Glomerular endothelial cell (primary cell): Measurements from ENCODE around the gene VCPKMT. TPM values are rescaled to one million over a fixed set of nuclear protein-coding genes. Genes with fewer than 3 reads are reported as not detected.

ENCODE experiments used
- DNase-seq: peaks from one replicate; pipeline ENCODE4 v3.0.0-alpha.2; 2011; ENCODE audit warnings: low read depth, low spot score; ENCODE audit errors: extremely low read depth
- total RNA-seq: library from RNA; depleted of rRNA; stranded (reverse); fragments of >200 nt; gene quantifications from 2 replicates; pipeline ENCODE4 v1.2.3, GENCODE V29; 2015

Gene VCPKMT
- total RNA-seq, 1 donor from 2014 or later, result 3.0 TPM

DNA sequence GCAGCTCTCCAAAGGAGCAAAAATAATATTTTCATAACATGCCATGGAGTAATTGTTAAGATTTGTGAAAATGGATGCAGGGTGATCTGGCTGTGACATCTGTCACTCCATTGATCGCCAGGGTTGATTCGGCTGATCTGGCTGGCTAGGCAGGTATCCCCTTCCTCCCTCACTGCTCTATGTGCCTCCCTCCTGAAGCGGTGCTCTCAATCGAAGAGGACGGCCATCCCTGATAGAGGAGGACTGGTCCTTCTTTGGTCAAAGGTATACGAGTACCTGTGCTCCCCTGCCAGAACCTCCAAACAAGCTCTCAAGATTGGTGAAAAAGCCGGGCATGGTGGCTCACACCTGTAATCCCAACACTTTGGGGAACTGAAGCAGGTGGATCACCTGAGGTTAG lies 47.9 kb downstream of the VCPKMT start:
- no peak for DNase-seq

DNA sequence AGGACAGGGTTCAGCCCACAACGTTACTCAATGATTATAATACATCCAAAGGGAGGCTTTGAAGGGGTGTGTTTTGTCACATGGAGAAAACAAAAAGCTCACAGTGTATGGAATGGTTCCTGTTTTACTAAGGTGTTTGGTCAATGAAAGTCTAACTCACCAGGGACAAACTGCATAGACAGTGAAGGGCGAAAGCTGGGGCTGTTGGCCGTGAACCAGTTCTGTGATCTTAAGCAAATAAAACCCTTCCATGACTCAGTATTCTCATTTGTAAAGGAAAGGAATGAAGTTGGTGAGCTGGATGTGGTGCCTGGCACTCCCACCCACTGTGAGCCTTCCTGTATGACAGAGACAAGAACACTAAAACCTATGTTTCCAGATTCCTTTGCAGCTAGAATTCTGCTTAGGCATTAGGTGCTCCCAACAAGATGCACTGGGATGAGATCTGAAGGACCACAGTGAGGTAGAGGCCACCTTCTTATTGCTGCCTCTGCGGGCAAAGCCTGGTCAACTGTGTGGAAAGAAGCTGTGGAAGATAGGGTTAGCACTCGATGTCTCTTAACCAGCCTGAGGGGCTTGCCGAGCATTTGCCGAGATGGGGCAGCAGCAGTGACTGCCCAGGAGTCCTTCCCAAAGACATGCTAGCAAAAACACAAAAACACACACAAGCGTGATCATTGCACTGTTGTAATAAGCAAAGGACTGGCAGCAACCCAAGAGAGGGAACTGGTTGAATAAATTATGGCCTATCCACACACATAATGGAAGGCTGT lies 48.5 kb downstream of the VCPKMT start:
- DNase-seq, result no peak

DNA sequence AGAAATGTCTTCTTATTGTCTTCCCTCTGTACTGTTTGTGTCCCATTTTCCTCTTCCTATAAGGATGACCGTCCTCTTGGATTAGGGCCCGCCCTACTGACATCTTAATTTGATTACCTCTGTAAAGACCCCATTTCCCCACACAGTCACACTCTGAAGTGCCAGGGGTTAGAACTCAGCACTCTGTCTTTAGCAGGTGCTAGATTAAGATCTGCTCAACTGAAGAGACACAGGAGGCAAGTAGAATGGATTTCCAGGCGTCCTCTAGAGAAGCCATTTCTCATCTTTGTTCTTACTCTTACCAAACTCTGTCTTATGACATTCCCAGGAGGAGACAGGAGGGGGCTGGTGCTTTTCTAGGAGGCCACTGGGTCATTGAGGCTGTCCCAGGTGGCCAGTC lies 50.8 kb downstream of the VCPKMT start:
- no peak for DNase-seq

DNA sequence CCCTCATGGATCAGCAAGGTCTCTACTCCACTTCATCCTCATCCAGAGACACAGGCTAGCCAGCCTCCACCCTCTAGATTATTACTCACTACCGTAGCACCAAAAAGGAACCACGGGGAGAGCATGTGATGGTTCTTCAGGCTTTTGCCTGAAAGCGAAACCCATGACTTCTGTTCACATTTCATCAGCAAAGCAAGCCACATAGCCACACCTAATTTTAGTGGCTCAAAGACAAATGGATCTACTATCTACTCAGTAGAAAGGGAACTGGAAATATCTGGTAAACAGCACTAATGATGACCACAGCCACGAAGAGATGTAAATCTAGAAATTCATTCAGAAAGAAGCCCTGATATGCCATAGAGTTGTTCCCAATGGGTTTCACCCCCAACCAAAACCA lies 51.4 kb downstream of the VCPKMT start:
- no peak for DNase-seq

DNA sequence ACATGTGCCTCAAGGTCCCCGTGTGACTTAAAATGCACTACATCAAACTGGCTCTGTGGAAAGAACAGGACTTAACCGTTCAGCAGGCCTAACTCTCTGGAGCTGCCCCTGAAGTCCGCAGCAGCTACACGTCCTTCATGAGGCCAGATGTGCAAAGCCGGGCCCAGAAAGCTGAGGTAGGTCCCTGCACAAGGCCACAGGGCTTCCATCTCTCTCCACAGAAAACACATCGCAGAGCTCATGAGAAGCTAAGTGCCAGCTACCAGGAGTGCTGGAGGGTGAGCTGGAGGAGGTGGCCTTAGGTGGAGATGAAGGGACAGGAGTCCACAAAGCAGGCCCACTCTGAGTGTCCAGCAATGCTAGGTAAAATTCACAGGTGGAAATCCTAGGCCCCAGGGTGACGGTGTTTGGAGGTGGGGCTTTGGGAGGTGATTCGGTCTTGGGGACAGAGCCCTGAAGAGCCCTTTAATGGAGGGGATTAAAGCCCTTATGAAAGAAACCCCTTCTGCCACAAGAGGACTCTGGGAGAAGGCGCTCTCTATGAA lies 52.4 kb downstream of the VCPKMT start:
- no peak for DNase-seq

DNA sequence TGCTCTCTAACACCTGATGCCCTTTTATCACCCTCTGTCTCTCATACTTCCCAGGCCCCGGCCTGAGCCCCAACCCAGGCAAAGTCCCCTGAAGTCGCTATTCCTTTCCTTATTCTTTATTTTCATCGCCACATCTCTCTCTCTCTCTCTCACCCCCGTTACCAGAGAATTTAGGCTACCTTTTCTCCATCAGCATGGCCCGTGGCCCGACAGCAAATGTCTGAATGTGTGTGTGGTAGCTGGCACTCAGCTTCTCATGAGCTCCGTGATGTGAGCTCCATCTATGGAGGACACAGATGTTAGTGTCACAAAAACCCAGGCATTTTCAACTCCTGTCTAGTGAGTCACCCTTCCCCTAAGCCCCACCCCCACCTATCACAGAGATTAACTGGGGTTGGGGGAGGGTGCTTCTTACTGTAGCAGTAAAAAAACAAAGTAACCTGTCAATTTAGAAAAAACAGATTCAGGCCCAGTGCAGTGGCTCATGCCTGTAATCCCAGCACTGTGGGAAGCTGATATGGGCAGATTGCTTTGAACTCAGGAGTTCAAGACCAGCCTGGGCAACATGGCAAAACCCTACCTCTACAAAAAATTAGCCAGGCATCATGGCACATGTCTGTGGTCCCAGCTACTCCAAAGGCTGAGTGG lies 53.8 kb downstream of the VCPKMT start:
- no peak for DNase-seq

DNA sequence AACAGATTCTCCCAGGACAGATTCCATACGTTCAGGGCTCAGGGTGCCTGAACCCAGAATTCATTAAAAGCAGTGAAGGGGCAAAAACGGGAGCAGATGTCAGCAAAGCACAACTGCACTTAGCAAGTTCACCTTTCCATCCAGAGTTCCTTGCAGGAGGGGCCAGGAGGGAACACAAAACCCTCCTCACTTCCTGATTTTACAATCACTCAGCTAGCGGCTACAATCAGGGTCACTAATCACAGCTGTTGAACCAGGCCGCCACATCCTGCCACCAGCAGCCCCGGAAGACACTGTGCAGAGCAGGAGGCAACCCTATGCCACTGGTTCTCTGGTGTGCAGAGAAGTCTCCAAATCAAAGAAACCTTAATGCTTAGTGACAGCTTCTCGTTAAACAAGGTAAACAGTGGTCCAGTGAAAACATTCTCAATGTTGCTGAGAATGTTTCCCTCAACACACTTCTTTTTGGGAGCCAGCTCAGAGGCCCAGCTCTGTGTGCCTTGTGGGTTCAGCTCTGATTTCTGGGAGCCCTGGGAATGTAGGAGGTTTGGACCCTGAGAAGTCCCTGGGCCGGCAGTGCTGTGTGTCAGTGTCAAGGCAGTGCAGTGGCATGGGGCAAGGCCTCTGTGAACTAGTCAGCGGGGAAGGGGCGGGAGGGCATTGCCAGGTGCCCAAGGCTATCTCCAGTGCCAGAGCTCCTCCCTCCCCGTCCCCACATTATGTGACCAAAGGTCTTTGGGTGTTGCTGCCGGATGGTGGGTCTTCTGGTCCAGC lies 54.5 kb downstream of the VCPKMT start:
- no peak for DNase-seq

DNA sequence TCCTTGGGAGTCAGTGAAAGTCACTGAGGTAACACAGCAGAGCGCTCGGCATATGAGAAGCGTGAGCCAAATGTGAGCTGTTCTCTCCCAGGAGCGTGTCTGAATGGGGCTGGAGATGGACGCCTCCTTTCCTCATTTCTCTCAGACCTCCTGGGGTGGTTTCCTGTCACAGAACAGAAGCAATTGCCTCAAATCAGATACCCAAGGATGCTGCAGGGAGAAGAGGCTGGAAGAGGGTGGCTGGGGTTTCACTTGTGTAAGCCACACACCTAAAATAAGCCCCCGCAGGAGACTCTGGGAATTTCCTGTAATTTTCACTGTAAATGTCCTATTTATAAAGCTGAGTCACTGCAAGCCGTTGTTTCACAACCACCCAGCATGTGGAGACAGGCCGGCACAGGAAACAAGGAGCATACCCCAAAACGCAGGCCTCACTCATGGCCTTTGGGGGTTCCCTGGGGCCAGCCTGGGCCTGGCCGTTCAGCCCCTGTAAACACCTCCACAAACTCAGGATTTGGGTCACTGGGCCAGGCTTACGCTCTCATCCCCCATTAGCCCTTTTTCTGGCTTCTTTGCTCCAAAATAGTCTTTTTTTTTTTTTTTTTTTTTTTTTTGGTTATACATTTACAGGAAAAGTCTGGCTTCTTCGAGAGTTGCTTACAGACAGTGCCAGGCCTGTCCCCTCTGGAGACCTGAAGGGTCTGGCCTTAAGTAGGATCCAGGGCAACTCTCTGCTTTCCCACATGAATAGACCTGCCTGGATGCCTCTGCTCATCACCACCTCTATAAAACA lies 55.3 kb downstream of the VCPKMT start:
- no peak for DNase-seq

DNA sequence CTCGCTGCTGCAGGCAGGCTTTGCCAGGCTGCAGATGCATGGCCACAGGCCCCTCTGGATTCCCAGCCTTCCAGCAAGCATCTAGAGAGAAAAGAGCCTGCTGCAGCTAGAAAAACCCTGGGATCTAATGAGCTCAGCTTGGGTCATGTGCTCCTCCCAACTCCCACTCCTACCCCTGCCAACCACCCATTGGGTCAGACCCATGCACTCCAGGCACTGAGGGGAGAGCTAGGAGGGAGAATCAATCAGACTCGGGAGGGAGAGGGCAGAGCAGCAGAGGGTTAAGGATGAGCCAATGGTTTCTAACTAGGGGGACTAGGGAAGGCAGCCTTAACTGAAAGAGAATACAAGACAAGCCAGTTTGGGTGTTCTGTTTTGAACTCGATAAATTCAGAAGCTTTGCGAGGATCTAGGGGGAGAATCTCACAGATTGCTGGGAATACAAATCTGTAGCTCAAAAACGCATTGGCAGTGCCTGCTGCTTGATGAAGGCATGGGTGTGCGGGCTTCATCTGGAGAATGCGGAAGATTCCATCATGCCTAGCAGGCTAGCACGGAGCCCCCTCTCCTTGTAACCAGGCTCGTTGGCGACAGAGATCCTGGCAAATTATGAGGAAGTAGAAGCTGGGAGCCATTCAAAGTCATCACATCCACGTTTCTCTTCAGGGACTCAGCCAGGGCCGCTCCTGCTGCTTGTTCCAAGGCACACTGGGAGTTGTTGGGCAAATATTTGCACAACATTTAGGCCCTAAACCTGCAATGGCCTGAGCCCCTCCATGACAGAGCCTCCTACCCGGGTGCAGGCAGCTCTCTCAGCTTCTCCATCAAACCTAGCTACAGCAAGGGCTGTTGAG lies 56.4 kb downstream of the VCPKMT start:
- DNase-seq, result no peak

Other genes starting within 250 kb of the VCPKMT start
- 73.9 and 74.7 TPM in 2 replicates for gene ARF6, start 223.5 kb downstream of the VCPKMT start, total RNA-seq
- 21.1 and 25.1 TPM in 2 replicates for gene SOS2, start 115.0 kb upstream of the VCPKMT start, total RNA-seq
- gene L2HGDH, start 195.7 kb upstream of the VCPKMT start, total RNA-seq, result 3.0 and 8.9 TPM in 2 replicates
- gene DMAC2L, start 195.8 kb upstream of the VCPKMT start, total RNA-seq, result 9.6 and 16.0 TPM in 2 replicates